GM18868 (cell line): ENCODE results near the gene TUT4.
A peak's percentile ranks its signal among the peaks of the same experiment; 100 is the strongest.
"Not testable (repeated sequence)": the region's sequence is repeated elsewhere in the genome, so short reads cannot be mapped to it uniquely, and the experiment has no call there.

Source experiments
- ATAC-seq: cut with Tn5 transposase; IDR thresholded peaks from one replicate; pipeline ENCODE4 v1.9.1; 2021; ENCODE audit warnings: mild to moderate bottlenecking, moderate library complexity; ENCODE audit not compliant: unreplicated experiment

TUT4 gene

GRCh38 chr1:52552505-52553361 is at the start of gene TUT4:
TSS of gene TUT4 (minus strand) at chr1:52553092. CDS start at chr1:52526280, 26,812 bp downstream.
- peak; percentile 37 for ATAC-seq

- ATAC-seq: no peak
Observed at GRCh38 chr1:52601991-52602855, 49.3 kb upstream of the TUT4 start, which contains the start of gene GPX7. TSS of gene GPX7 (plus strand) at chr1:52602371. CDS start at chr1:52602410, 39 bp downstream.

GRCh38 chr1:52601519-52601918 is 48.6 kb upstream of the TUT4 start:
- no peak for ATAC-seq

GRCh38 chr1:52600533-52601179 is 47.8 kb upstream of the TUT4 start:
- no peak for ATAC-seq

GRCh38 chr1:52599236-52599635 is 46.3 kb upstream of the TUT4 start:
- no peak for ATAC-seq

- ATAC-seq: no peak
Observed at GRCh38 chr1:52598729-52599128, 45.8 kb upstream of the TUT4 start.

GRCh38 chr1:52597912-52598311 is 45.0 kb upstream of the TUT4 start:
- no peak for ATAC-seq

GRCh38 chr1:52595061-52595460 is 42.2 kb upstream of the TUT4 start:
- ATAC-seq: no peak

- ATAC-seq: no peak
Observed at GRCh38 chr1:52593495-52593894, 40.6 kb upstream of the TUT4 start.

- no peak for ATAC-seq
Observed at GRCh38 chr1:52592637-52593323, 39.9 kb upstream of the TUT4 start.

GRCh38 chr1:52590266-52590665 is 37.4 kb upstream of the TUT4 start:
- ATAC-seq: no peak

GRCh38 chr1:52588535-52588934 is 35.6 kb upstream of the TUT4 start:
- ATAC-seq: no peak

GRCh38 chr1:52588027-52588426 is 35.1 kb upstream of the TUT4 start:
- ATAC-seq: no peak

GRCh38 chr1:52585474-52585873 is 32.6 kb upstream of the TUT4 start:
- ATAC-seq: no peak

GRCh38 chr1:52582116-52582696 is 29.3 kb upstream of the TUT4 start:
- no peak for ATAC-seq

GRCh38 chr1:52580283-52580682 is 27.4 kb upstream of the TUT4 start:
- ATAC-seq: no peak

GRCh38 chr1:52579415-52579814 is 26.5 kb upstream of the TUT4 start:
- ATAC-seq: no peak

GRCh38 chr1:52578066-52578465 is 25.2 kb upstream of the TUT4 start:
- ATAC-seq: not testable (repeated sequence)

GRCh38 chr1:52576074-52576473 is 23.2 kb upstream of the TUT4 start:
- ATAC-seq: no peak

GRCh38 chr1:52574594-52574993 is 21.7 kb upstream of the TUT4 start:
- ATAC-seq: no peak
